Uterine smooth muscle cell (primary cell): Measurements from ENCODE around the gene SLC9A7. TPM values are rescaled to one million over a fixed set of nuclear protein-coding genes. Genes with fewer than 3 reads are reported as not detected.

Source experiments
- total RNA-seq: library from RNA; depleted of rRNA; stranded (reverse); fragments of >200 nt; gene quantifications from 2 replicates; pipeline ENCODE4 v1.2.3, GENCODE V29; 2014

The SLC9A7 gene
- 45.4 and 57.9 TPM in 2 replicates for total RNA-seq

GRCh38 chrX:46758956-46759644 is at the start of gene SLC9A7:
Gene SLC9A7, minus strand, starts transcription at chrX:46759118. Its CDS starts 89 bp downstream, at chrX:46759029.

GRCh38 chrX:46573331-46573891 is 185.5 kb downstream of the SLC9A7 start, which contains the start of gene CHST7:
Gene CHST7, plus strand, starts transcription at chrX:46573765. Its CDS starts 167 bp downstream, at chrX:46573932.

Other genes with a start within 250 kb of the SLC9A7 start
- gene ZNF674, start 213.7 kb downstream of the SLC9A7 start, total RNA-seq = 2.7 and 5.7 TPM in 2 replicates
- 8.7 and 11.2 TPM in 2 replicates for gene CHST7, start 185.4 kb downstream of the SLC9A7 start, total RNA-seq
- 21.5 and 30.4 TPM in 2 replicates for gene RP2, start 77.9 kb upstream of the SLC9A7 start, total RNA-seq
- gene JADE3, start 153.3 kb upstream of the SLC9A7 start, total RNA-seq = 3.0 and 4.6 TPM in 2 replicates